MM.1S (cell line): Measurements from ENCODE around the gene LGALS14.

Experiments
- DNase-seq: peaks from one replicate; pipeline ENCODE4 v3.0.0-alpha.2; 2015
- H2AFZ ChIP-seq: fragments of 300-600 bp; sonication (generic); 2 replicates; pipeline ENCODE4 v1.6.0; 2016; ENCODE audit warnings: antibody characterized with exemption, low read length
- H3F3A ChIP-seq: fragments of 300-600 bp; sonication (generic); 2 replicates; pipeline ENCODE4 v1.6.1; 2016; ENCODE audit warnings: mild to moderate bottlenecking, antibody characterized with exemption, low read length, moderate library complexity, mixed read lengths; ENCODE audit not compliant: insufficient read depth
- H3K27ac ChIP-seq: fragments of 300-600 bp; sonication (generic); 2 replicates; pipeline ENCODE4 v1.5.1; 2016; ENCODE audit warnings: mild to moderate bottlenecking, low read length
- H3K27me3 ChIP-seq: fragments of 300-600 bp; sonication (generic); replicated peaks from 2 replicates; pipeline ENCODE4 v1.6.0; 2016; ENCODE audit warnings: low read length; ENCODE audit not compliant: insufficient read depth
- H3K36me3 ChIP-seq: fragments of 300-600 bp; sonication (generic); replicated peaks from 2 replicates; pipeline ENCODE4 v1.6.1; 2016; ENCODE audit warnings: mild to moderate bottlenecking, low read length, mixed read lengths; ENCODE audit not compliant: insufficient read depth
- H3K4me1 ChIP-seq: fragments of 300-600 bp; sonication (generic); 2 replicates; pipeline ENCODE4 v1.6.1; 2016; ENCODE audit warnings: low read length, mixed read lengths
- H3K4me2 ChIP-seq: fragments of 300-600 bp; sonication (generic); 2 replicates; pipeline ENCODE4 v1.6.0; 2016; ENCODE audit warnings: low read depth, low read length
- H3K4me3 ChIP-seq: fragments of 300-600 bp; sonication (generic); 2 replicates; pipeline ENCODE4 v1.5.1; 2016; ENCODE audit warnings: low read length, mixed read lengths
- H3K79me2 ChIP-seq: fragments of 300-600 bp; sonication (generic); 2 replicates; pipeline ENCODE4 v1.6.1; 2016; ENCODE audit warnings: mixed run types, low read length, mixed read lengths
- H3K9ac ChIP-seq: fragments of 300-600 bp; sonication (generic); 2 replicates; pipeline ENCODE4 v1.6.1; 2016; ENCODE audit warnings: low read length, mixed read lengths
- H3K9me2 ChIP-seq: fragments of 300-600 bp; sonication (generic); replicated peaks from 2 replicates; pipeline ENCODE4 v1.6.1; 2016; ENCODE audit warnings: mild to moderate bottlenecking, low read length, mixed read lengths; ENCODE audit not compliant: insufficient read depth
- H3K9me3 ChIP-seq: fragments of 300-600 bp; sonication (generic); replicated peaks from 2 replicates; pipeline ENCODE4 v1.6.1; 2016; ENCODE audit warnings: mild to moderate bottlenecking, low read length, mixed read lengths; ENCODE audit not compliant: insufficient read depth
- H4K20me1 ChIP-seq: fragments of 300-600 bp; sonication (generic); 2 replicates; pipeline ENCODE4 v1.6.1; 2016; ENCODE audit warnings: mild to moderate bottlenecking, low read length, moderate library complexity, mixed read lengths; ENCODE audit not compliant: insufficient read depth
- EZH2 ChIP-seq: fragments of 300-600 bp; sonication (generic); optimal IDR thresholded peaks from 2 replicates; pipeline ENCODE3; 2017; ENCODE audit warnings: low read depth, mild to moderate bottlenecking, antibody characterized with exemption, low read length, mixed read lengths
- EZH2phosphoT487 ChIP-seq: fragments of 300-600 bp; sonication (generic); IDR thresholded peaks from 2 replicates; pipeline ENCODE4 v1.6.1; 2018; ENCODE audit warnings: antibody characterized with exemption, low read length
- TF ChIP-seq, protein P1 (sequence below): fragments of 300-600 bp; sonication (generic); IDR thresholded peaks from 2 replicates; pipeline ENCODE4 v1.5.1; 2016; ENCODE audit warnings: antibody characterized with exemption, low read length, mixed read lengths

LGALS14 gene

DNA sequence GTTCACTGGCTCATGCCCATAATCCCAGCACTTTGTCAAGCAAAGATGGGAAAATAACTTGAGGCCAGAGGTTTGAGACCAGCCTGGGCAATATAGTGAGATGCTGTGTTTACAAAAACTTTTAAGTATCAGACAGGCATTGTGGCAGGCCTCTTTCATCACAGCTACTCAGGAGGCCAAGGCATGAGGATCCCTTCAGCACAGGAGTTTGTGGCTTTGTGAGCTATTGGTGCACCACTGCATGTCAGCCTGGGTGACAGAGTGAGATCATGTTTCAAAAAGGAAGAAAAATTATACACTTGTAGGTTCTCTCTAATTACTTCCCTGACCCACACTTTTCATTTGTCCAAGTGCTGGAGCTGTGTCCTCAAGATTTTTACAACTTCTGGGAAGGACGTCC lies 11.5 kb upstream of the LGALS14 start:
- H3K9me2 ChIP-seq, result no peaks in the 10 kb centered on the region
- H3K4me3 ChIP-seq, result no peak overlapping the region
- H2AFZ ChIP-seq, result no peak overlapping the region
- TF ChIP-seq EZH2phosphoT487, result no peak
- TF ChIP-seq EZH2, result no peak
- TF ChIP-seq, protein P1, sequence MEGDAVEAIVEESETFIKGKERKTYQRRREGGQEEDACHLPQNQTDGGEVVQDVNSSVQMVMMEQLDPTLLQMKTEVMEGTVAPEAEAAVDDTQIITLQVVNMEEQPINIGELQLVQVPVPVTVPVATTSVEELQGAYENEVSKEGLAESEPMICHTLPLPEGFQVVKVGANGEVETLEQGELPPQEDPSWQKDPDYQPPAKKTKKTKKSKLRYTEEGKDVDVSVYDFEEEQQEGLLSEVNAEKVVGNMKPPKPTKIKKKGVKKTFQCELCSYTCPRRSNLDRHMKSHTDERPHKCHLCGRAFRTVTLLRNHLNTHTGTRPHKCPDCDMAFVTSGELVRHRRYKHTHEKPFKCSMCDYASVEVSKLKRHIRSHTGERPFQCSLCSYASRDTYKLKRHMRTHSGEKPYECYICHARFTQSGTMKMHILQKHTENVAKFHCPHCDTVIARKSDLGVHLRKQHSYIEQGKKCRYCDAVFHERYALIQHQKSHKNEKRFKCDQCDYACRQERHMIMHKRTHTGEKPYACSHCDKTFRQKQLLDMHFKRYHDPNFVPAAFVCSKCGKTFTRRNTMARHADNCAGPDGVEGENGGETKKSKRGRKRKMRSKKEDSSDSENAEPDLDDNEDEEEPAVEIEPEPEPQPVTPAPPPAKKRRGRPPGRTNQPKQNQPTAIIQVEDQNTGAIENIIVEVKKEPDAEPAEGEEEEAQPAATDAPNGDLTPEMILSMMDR, result no peak
- no peak overlapping the region for H3K27ac ChIP-seq
- H3F3A ChIP-seq, result no peaks in the 10 kb centered on the region
- no peak for DNase-seq
- H3K36me3 ChIP-seq, result no peaks in the 10 kb centered on the region
- H3K27me3 ChIP-seq, result no peaks in the 10 kb centered on the region
- no peaks in the 10 kb centered on the region for H3K9me3 ChIP-seq
- no peaks in the 10 kb centered on the region for H4K20me1 ChIP-seq
- H3K4me1 ChIP-seq, result no peaks in the 10 kb centered on the region
- no peak overlapping the region for H3K9ac ChIP-seq
- no peaks in the 10 kb centered on the region for H3K79me2 ChIP-seq
- H3K4me2 ChIP-seq, result no peak overlapping the region

DNA sequence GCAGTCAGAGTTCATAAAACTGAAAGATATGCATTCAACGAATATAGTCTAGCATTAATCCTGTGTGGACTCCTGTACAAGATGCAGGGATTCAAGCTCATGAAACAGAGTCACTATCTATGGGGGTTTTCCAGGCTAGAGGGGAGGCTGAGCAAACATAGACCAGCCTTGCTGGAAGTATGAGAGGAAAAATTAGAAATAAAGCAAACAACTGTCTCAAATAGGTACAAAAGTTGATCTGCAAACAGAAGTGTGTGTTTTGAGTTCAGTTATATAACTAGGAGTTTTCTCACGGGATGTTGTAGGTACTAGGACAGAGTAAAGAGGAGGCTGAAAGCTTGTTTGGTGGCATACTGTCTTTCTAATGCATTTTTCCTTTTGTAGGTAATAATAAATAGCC lies 8.5 kb upstream of the LGALS14 start:
- H3K4me3 ChIP-seq, result no peak overlapping the region
- DNase-seq, result no peak
- H3K9ac ChIP-seq, result no peak overlapping the region
- no peaks in the 10 kb centered on the region for H4K20me1 ChIP-seq
- TF ChIP-seq, protein P1, result no peak
- TF ChIP-seq EZH2 (no peak), EZH2phosphoT487 (no peak)
- H2AFZ ChIP-seq, result no peak overlapping the region
- no peaks in the 10 kb centered on the region for H3K4me1 ChIP-seq
- H3F3A ChIP-seq, result no peaks in the 10 kb centered on the region
- no peak overlapping the region for H3K4me2 ChIP-seq
- no peak overlapping the region for H3K27ac ChIP-seq
- no peaks in the 10 kb centered on the region for H3K79me2 ChIP-seq
- H3K9me3 ChIP-seq, result no peaks in the 10 kb centered on the region
- H3K36me3 ChIP-seq, result no peaks in the 10 kb centered on the region
- H3K9me2 ChIP-seq, result no peaks in the 10 kb centered on the region
- H3K27me3 ChIP-seq, result no peaks in the 10 kb centered on the region

DNA sequence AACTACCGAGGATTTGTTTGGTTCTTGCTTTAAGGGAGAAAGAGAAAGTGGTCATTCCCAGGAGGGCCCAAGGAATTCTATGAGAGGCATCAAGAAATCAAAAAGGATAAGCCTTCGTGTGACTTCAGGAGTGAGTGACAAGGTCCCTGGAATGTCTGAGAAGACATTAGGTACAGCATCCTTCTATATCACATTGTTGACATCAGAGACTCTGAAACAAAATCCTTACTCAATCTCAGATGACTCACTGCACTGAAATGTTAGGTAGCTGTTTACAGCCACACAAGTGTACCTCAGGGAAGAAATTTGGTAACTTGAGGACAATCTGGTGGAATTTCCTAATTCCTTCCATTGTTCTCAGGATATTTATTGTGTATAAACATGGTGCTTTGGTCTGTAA lies 7.9 kb upstream of the LGALS14 start:
- Histone ChIP-seq H3K4me2 (no peak overlapping the region), H3K4me3 (no peak overlapping the region), H2AFZ (no peak overlapping the region), H4K20me1 (no peaks in the 10 kb centered on the region), H3K27me3 (no peaks in the 10 kb centered on the region), H3F3A (peaks cover 3% of the 10 kb centered on the region), H3K79me2 (no peaks in the 10 kb centered on the region), H3K9me3 (no peaks in the 10 kb centered on the region), H3K27ac (no peak overlapping the region), H3K9me2 (no peaks in the 10 kb centered on the region), H3K36me3 (no peaks in the 10 kb centered on the region), H3K9ac (no peak overlapping the region), H3K4me1 (peaks cover 3% of the 10 kb centered on the region)
- DNase-seq, result no peak
- no peak for TF ChIP-seq EZH2phosphoT487
- TF ChIP-seq, protein P1, result no peak
- TF ChIP-seq EZH2, result no peak
